GM21526 (cell line): ENCODE data around the gene POLR2H.

ENCODE experiments used
- ATAC-seq: cut with Tn5 transposase; IDR thresholded peaks from one replicate; pipeline ENCODE4 v1.9.1; 2021; ENCODE audit warnings: moderate library complexity; ENCODE audit not compliant: unreplicated experiment, low FRiP score

POLR2H gene

GRCh38 chr3:184368116-184368515, 6.6 kb downstream of the POLR2H start:
- ATAC-seq, result no peak

DNA sequence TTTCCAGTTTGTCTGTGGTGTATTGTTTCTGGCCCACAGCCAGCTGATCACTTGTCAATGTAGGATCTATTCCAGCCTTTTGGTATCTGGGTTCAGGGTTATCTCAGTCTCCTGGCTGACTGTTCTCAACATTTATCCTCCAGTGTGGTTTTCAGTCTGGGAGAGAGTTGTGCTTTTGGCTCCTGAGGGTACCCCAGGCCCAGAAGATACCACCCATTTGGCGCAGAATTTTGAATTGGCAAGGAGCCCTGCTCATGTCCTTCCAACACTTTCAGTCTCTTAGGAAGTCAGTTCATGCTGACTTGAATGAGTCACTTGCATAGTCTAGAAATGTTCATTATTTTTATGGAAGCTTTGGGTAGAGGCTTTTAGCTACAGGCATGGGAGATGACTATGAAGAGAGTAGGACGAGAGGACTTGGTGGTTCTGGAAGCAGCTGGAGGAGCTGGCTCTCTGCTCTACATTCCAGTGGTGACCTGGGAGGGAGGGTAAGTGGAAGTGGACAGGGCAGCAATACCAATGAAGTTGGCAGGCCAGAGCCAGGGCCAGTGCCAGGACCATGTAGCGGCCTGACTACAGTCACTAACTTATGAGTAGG, 7.2 kb downstream of the POLR2H start:
- no peak for ATAC-seq

DNA sequence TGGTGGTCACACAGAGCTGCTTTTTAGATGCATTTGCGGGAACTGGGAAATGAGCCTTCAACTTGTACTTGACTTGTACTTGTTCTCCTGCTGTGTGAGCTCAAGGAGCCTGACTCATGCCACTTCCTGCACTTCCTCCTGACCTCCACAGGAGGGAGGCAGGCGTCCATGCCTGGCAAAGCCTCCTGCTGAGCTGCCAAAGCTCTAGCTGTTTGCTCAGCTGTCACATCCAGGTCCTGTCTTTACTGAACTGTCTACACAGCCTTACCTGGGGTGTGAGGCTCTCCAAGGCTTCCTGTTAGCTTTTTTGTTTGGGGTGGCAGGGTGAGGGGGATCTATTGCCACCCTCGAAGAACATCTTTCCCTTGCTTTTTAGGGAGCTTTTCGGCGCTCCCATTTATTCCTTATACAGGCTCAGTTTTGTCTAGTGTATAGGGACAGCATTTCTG, 10.1 kb downstream of the POLR2H start:
- ATAC-seq, result no peak

- no peak for ATAC-seq
Measured at GRCh38 chr3:184372296-184372821, 10.8 kb downstream of the POLR2H start.

DNA sequence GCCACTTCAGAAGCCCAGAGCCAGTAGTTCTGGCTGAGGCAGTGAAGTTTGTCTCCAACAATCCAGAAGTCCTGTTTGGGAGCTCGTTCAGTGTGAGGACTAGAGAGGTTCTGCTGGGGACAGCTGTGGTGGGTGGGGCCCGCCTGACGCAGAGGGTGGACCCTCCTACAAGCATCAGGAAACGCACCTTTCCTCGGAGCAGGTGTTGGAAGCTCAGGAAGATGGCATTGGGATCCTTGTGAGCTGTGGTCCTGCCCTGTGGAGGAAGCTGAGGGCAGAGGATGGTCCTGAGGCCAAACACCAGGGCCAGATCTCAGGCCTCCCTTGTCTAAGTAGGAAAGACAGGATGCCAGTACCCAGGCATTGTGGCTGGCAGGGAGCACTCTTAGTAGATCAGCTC, 11.4 kb downstream of the POLR2H start:
- ATAC-seq, result no peak

GRCh38 chr3:184373422-184373821, 11.9 kb downstream of the POLR2H start:
- no peak for ATAC-seq

DNA sequence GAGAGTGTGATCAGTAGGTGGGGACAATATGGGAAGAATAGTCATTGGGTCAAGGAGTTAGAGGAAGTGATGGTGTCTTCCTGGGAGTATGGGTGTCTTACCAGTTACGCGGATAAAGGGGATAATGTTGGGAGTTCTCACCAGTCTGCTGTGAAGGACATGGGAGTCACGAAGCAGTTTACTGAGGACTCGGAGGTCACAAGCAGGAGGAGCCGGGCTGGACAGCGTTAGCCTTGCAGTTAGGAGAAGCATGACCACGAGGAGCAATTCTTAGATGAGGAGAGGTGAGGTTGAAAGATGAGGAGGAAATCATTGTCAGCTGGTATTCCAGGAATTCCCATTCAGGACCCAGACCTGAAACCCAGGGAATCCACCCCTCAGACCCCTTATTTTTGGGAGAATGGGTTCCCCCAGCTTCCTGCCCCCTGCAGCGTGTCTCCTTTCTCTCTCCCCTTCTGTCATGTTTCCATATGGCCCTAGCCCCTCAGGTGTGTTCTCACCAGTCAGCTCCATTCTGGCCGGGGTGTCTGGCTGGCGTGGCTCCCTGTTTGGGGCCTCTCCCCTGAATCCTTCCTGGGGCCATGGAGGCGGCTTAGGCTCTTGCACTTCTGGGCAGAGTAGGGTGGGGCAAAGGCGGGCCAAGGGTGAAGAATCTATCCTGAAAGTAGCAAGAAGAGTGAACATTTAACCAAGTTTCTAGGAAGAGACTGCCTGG, 14.4 kb downstream of the POLR2H start:
- no peak for ATAC-seq

- ATAC-seq, result no peak
Measured at GRCh38 chr3:184377374-184377773, 15.9 kb downstream of the POLR2H start.

DNA sequence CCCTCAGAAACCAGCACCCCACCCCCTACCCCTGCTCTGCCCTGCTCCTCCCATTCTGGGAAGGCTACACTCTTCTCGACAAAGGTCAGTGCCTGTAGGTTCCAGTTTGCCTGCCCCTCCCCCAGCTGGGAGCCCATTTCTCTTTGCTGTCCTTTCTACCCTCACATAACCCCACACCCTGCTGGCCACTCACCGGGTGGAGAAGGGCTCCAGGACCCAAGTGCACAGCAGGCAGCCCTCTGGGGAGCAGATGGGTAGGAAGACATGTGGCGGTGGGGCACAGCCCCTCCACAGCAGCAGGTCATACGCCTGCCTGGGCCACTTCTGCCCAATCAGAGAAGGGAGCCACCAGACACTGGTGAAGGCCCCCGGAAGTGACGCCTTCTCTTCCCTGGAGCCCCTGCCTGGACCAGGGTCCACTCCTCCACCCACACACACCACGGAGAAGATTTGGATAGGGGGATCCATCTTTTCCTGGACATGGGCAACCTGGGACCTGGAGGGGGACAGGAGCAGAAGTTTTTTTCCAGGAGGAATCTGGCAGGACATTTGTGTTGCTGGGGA, 16.5 kb downstream of the POLR2H start, which contains the start of gene THPO:
Gene THPO, minus strand, starts transcription at position 326 of the 564 bp plus-strand sequence. CDS start 1,948 bp downstream, outside the sequence.
- ATAC-seq, result no peak

GRCh38 chr3:184378651-184379357, 17.3 kb downstream of the POLR2H start:
- ATAC-seq, result no peak

GRCh38 chr3:184379358-184380184, 18.1 kb downstream of the POLR2H start, which contains the start of gene CHRD:
TSS of gene CHRD (plus strand) at chr3:184380054. CDS start at chr3:184380319, 265 bp downstream.
- ATAC-seq, result no peak

DNA sequence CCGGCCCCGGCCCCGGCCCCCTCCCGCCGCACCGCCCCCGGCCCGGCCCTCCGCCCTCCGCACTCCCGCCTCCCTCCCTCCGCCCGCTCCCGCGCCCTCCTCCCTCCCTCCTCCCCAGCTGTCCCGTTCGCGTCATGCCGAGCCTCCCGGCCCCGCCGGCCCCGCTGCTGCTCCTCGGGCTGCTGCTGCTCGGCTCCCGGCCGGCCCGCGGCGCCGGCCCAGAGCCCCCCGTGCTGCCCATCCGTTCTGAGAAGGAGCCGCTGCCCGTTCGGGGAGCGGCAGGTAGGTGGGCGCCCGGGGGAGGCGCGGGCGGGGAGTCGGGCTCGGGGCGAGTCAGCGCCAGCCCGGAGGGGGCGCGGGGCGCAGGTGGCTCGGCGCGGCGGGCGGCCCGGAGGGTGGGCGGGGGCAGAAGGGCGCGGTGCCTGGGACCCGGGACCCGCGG, 18.7 kb downstream of the POLR2H start:
- ATAC-seq, result no peak

DNA sequence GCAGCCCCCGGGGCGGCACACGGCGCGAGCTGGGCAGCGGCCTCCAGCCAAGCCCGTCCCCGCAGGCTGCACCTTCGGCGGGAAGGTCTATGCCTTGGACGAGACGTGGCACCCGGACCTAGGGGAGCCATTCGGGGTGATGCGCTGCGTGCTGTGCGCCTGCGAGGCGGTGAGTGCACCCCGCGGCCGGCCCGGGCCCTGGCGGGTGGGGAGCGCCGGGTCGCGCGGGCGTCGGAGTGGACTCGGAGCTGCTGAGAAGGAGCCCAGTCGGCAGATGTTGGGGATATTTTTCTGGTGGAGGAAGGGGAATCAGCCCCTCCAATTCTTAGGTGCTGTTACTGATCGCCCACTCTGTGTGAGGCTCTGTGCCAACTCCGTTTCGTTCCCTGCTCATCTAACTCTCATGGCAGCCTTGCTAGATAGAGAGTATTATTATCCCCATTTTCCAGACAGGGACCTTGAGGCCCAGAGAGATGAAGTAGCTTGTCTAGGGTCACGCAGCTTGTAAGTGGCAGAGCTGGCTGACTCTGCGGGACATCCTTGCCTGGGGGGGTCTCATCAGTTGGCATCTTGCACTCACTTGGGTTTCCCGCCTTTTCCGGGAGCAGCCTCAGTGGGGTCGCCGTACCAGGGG, 19.2 kb downstream of the POLR2H start:
- no peak for ATAC-seq

- ATAC-seq, result no peak
Measured at GRCh38 chr3:184381261-184382224, 20.0 kb downstream of the POLR2H start.

DNA sequence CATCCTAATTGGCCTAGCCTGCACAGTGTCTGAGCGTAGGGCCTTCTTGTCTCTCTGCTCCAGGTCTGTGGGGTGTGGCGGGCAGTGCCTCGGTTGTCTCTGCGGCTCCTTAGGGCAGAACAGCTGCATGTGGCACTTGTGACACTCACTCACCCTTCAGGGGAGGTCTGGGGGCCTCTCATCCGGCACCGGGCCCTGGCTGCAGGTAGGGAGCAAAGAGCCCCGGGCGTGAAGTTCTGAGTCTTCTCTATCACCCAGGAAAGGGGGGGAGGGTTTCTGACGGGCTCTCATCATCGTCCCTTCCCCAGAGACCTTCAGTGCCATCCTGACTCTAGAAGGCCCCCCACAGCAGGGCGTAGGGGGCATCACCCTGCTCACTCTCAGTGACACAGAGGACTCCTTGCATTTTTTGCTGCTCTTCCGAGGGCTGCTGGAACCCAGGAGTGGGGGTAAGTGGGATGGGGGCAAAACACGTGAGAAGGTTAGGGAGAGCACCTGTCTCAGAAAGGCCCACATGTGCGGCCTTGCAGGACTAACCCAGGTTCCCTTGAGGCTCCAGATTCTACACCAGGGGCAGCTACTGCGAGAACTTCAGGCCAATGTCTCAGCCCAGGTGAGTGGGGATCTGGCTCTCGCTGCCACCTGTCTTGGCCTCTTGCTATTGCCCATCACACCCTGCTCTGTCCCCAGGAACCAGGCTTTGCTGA, 21.0 kb downstream of the POLR2H start:
- no peak for ATAC-seq

- no peak for ATAC-seq
Measured at GRCh38 chr3:184383033-184383740, 21.7 kb downstream of the POLR2H start.

DNA sequence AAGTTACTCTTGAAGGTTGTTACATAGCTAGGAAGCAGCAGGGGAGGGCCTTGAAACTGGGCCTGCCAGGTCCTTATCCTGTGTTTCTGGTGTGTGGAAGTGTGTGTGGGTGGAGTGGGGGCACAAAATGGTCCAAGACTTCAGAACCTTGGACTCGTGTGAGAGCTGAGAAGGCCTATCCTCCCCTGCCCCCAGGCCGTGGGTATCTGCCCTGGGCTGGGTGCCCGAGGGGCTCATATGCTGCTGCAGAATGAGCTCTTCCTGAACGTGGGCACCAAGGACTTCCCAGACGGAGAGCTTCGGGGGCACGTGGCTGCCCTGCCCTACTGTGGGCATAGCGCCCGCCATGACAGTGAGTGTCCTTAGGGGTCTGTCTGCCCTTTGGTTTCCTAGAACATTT, 22.8 kb downstream of the POLR2H start:
- no peak for ATAC-seq
